HG03196 (cell line): ENCODE data around the gene RASSF1.
A peak's percentile ranks its signal among the peaks of the same experiment; 100 is the strongest.

Source experiments
- ATAC-seq: cut with Tn5 transposase; IDR thresholded peaks from one replicate; pipeline ENCODE4 v1.9.1; 2021; ENCODE audit not compliant: unreplicated experiment

Gene RASSF1

GRCh38 chr3:50302095-50303012, 38.3 kb downstream of the RASSF1 start:
- no peak for ATAC-seq

GRCh38 chr3:50300681-50301254, 39.9 kb downstream of the RASSF1 start:
- no peak for ATAC-seq

GRCh38 chr3:50299929-50300680, 40.5 kb downstream of the RASSF1 start:
- no peak for ATAC-seq

GRCh38 chr3:50299638-50299928, 41.1 kb downstream of the RASSF1 start:
- ATAC-seq, result no peak

- ATAC-seq, result peak; percentile 76
Observed at GRCh38 chr3:50298836-50299637, 41.6 kb downstream of the RASSF1 start, which contains the start of the genes HYAL3 and NAA80. HYAL3 (minus strand) TSS chr3:50299405; CDS start chr3:50295602, 3,803 bp downstream. NAA80 (minus strand) TSS chr3:50299405; CDS start chr3:50297463, 1,942 bp downstream.

GRCh38 chr3:50297896-50298725, 42.5 kb downstream of the RASSF1 start:
- no peak for ATAC-seq

GRCh38 chr3:50297384-50297775, 43.3 kb downstream of the RASSF1 start:
- ATAC-seq, result no peak

GRCh38 chr3:50296721-50297383, 43.8 kb downstream of the RASSF1 start:
- ATAC-seq, result no peak

- ATAC-seq, result no peak
Observed at GRCh38 chr3:50295553-50296431, 44.8 kb downstream of the RASSF1 start.

- no peak for ATAC-seq
Observed at GRCh38 chr3:50294492-50295403, 45.9 kb downstream of the RASSF1 start.

- ATAC-seq, result no peak
Observed at GRCh38 chr3:50294089-50294488, 46.5 kb downstream of the RASSF1 start.

GRCh38 chr3:50293079-50293801, 47.4 kb downstream of the RASSF1 start:
- no peak for ATAC-seq

GRCh38 chr3:50292159-50293078, 48.2 kb downstream of the RASSF1 start, which contains the start of gene IFRD2:
IFRD2 (minus strand) TSS chr3:50292429; CDS start chr3:50292274, 155 bp downstream.
- peak; percentile 89 for ATAC-seq

- no peak for ATAC-seq
Observed at GRCh38 chr3:50290161-50290641, 50.4 kb downstream of the RASSF1 start.

GRCh38 chr3:50289130-50289529, 51.5 kb downstream of the RASSF1 start:
- ATAC-seq, result no peak
